Naive B cell (primary cell): ENCODE measurements around the gene ZBTB37. TPM values are rescaled to one million over a fixed set of nuclear protein-coding genes. Genes with fewer than 3 reads are reported as not detected.
"Not testable (repeated sequence)": the region's sequence is repeated elsewhere in the genome, so short reads cannot be mapped to it uniquely, and the experiment has no call there.

Source experiments
- ATAC-seq, 2 donors: fragments of 150-1000 bp; cut with Tn5 transposase; 2 replicates each; pipeline ENCODE4 v1.10.0; 2021; ENCODE audit warnings: low read depth in 2 of 2, mild to moderate bottlenecking in 2 of 2, moderate library complexity in 2 of 2
- DNase-seq: peaks from one replicate; pipeline ENCODE4 v3.0.0; 2022
- H3K27ac Mint-ChIP-seq, 6 donors: one replicate each; pipeline ENCODE4 v1.8.0; 2020 to 2022; ENCODE audit warnings: mild to moderate bottlenecking in 6 of 6, mixed read lengths in 6 of 6, moderate library complexity in 5 of 6, inconsistent platforms in 2 of 6
- H3K27me3 Mint-ChIP-seq, 3 donors: one replicate each; pipeline ENCODE4 v1.8.0; 2021 to 2022; ENCODE audit warnings: mixed read lengths in 3 of 3, mild to moderate bottlenecking in 1 of 3
- H3K36me3 Mint-ChIP-seq, 2 donors: one replicate each; pipeline ENCODE4 v1.8.0; 2020 to 2022; ENCODE audit warnings: mixed read lengths in 2 of 2, inconsistent platforms in 1 of 2, mild to moderate bottlenecking in 1 of 2
- H3K4me1 Mint-ChIP-seq, 3 donors: one replicate each; pipeline ENCODE4 v1.8.0; 2020 to 2022; ENCODE audit warnings: mixed read lengths in 3 of 3, inconsistent platforms in 1 of 3, mild to moderate bottlenecking in 1 of 3, moderate library complexity in 1 of 3
- H3K4me3 Mint-ChIP-seq, 8 donors: one replicate each; pipeline ENCODE4 v1.8.0; 2020 to 2022; ENCODE audit warnings: mild to moderate bottlenecking in 8 of 8, mixed read lengths in 8 of 8, moderate library complexity in 8 of 8, inconsistent platforms in 2 of 8
- H3K9me3 Mint-ChIP-seq, 7 donors: one replicate each; pipeline ENCODE4 v1.8.0; 2020 to 2022; ENCODE audit warnings: mixed read lengths in 7 of 7, mild to moderate bottlenecking in 5 of 7, inconsistent platforms in 2 of 7, moderate library complexity in 1 of 7
- polyA plus RNA-seq, 6 donors: library from polyadenylated mRNA; unstranded; fragments of 300-500 nt; fragmentation: Illumina TruSeq; gene quantifications; one replicate each; pipeline ENCODE4 v1.2.3, GENCODE V29; 2021; ENCODE audit warnings: low read depth in 6 of 6

ZBTB37 gene
- polyA plus RNA-seq, 6 donors from 2014 or later, result 0.05 to 6.7 (median 2.5) TPM

GRCh38 chr1:173859547-173859946 is 8.6 kb upstream of the ZBTB37 start:
- not testable (repeated sequence) for H3K4me1 Mint-ChIP-seq, DNase-seq, H3K27me3 Mint-ChIP-seq, ATAC-seq, H3K4me3 Mint-ChIP-seq, H3K9me3 Mint-ChIP-seq
- H3K27ac Mint-ChIP-seq, result peak overlapping the region in 1 of 6 donors; percentile 41
- H3K36me3 Mint-ChIP-seq, result peaks cover 19 to 20% of the 10 kb centered on the region in 2 donors

- H3K36me3 Mint-ChIP-seq, result peaks cover 19% of the 10 kb centered on the region in 2 donors
- no peak overlapping the region for H3K4me3 Mint-ChIP-seq
- H3K4me1 Mint-ChIP-seq, result peaks cover 6 to 9% (median 7%) of the 10 kb centered on the region in 3 donors
Observed at GRCh38 chr1:173860065-173860464, 8.1 kb upstream of the ZBTB37 start.

GRCh38 chr1:173861731-173862145 is 6.4 kb upstream of the ZBTB37 start:
- H3K27ac Mint-ChIP-seq, result no peak overlapping the region
- peaks cover 0 to 3% (median 0%) of the 10 kb centered on the region in 7 donors for H3K9me3 Mint-ChIP-seq
- ATAC-seq (no peak), DNase-seq (no peak)
- H3K4me1 Mint-ChIP-seq, result peaks cover 18 to 24% (median 21%) of the 10 kb centered on the region in 3 donors
- H3K27me3 Mint-ChIP-seq, result no peaks in the 10 kb centered on the region
- H3K4me3 Mint-ChIP-seq, result no peak overlapping the region
- H3K36me3 Mint-ChIP-seq, result peaks cover 16 to 19% of the 10 kb centered on the region in 2 donors

More at GRCh38 chr1:173860065-173860464, 8.1 kb upstream of the ZBTB37 start:
- peaks cover 0 to 3% (median 0%) of the 10 kb centered on the region in 7 donors for H3K9me3 Mint-ChIP-seq
- H3K27ac Mint-ChIP-seq, result peak overlapping the region in 2 of 6 donors; percentile 2 to 41
- DNase-seq (no peak), ATAC-seq (no peak)
- H3K27me3 Mint-ChIP-seq, result no peaks in the 10 kb centered on the region

GRCh38 chr1:173862146-173862768 is 5.9 kb upstream of the ZBTB37 start:
- not testable (repeated sequence) for H3K9me3 Mint-ChIP-seq, DNase-seq, H3K27me3 Mint-ChIP-seq, ATAC-seq, H3K4me3 Mint-ChIP-seq
- H3K36me3 Mint-ChIP-seq, result peaks cover 16 to 22% of the 10 kb centered on the region in 2 donors
- peak overlapping the region in 1 of 6 donors; percentile 39 for H3K27ac Mint-ChIP-seq
- H3K4me1 Mint-ChIP-seq, result peaks cover 21 to 29% (median 27%) of the 10 kb centered on the region in 3 donors

- DNase-seq (no peak), ATAC-seq (no peak)
- Mint-ChIP-seq H3K27me3 (no peaks in the 10 kb centered on the region), H3K4me1 (peaks cover 23 to 33% (median 31%) of the 10 kb centered on the region in 3 donors), H3K4me3 (no peak overlapping the region), H3K9me3 (peaks cover 0 to 3% (median 0%) of the 10 kb centered on the region in 7 donors), H3K36me3 (peaks cover 16 to 22% of the 10 kb centered on the region in 2 donors), H3K27ac (peak overlapping the region in 2 of 6 donors; percentile 29 to 39)
Observed at GRCh38 chr1:173862769-173863223, 5.4 kb upstream of the ZBTB37 start.

GRCh38 chr1:173863224-173864161 is 4.7 kb upstream of the ZBTB37 start:
- H3K4me1 Mint-ChIP-seq, result peaks cover 26 to 36% (median 31%) of the 10 kb centered on the region in 3 donors
- peaks cover 0 to 4% (median 0%) of the 10 kb centered on the region in 7 donors for H3K9me3 Mint-ChIP-seq
- H3K36me3 Mint-ChIP-seq, result peaks cover 16 to 22% of the 10 kb centered on the region in 2 donors
- no peaks in the 10 kb centered on the region for H3K27me3 Mint-ChIP-seq
- ATAC-seq (no peak), DNase-seq (no peak)
- peak overlapping the region in 3 of 6 donors; percentile 3 to 67 (median 31) for H3K27ac Mint-ChIP-seq
- H3K4me3 Mint-ChIP-seq, result peak overlapping the region in 1 of 8 donors; percentile 68

GRCh38 chr1:173864179-173864867 is 3.9 kb upstream of the ZBTB37 start:
- Mint-ChIP-seq H3K9me3 (peaks cover 0 to 4% (median 0%) of the 10 kb centered on the region in 7 donors), H3K36me3 (peaks cover 16 to 22% of the 10 kb centered on the region in 2 donors), H3K27me3 (no peaks in the 10 kb centered on the region), H3K27ac (peak overlapping the region in 2 of 6 donors; percentile 55 to 94), H3K4me3 (peak overlapping the region in 1 of 8 donors; percentile 68), H3K4me1 (peaks cover 32 to 43% (median 39%) of the 10 kb centered on the region in 3 donors)
- no peak for DNase-seq
- no peak for ATAC-seq

GRCh38 chr1:173865468-173866164 is 2.6 kb upstream of the ZBTB37 start:
- Mint-ChIP-seq H3K4me1 (peaks cover 33 to 51% (median 48%) of the 10 kb centered on the region in 3 donors), H3K36me3 (peaks cover 16 to 22% of the 10 kb centered on the region in 2 donors), H3K9me3 (peaks cover 0 to 4% (median 0%) of the 10 kb centered on the region in 7 donors), H3K27ac (peak overlapping the region in 3 of 6 donors; percentile 69 to 99 (median 94)), H3K4me3 (peak overlapping the region in 7 of 8 donors; percentile 22 to 99 (median 93)), H3K27me3 (no peaks in the 10 kb centered on the region)
- DNase-seq, result no peak
- ATAC-seq, result no peak

- H3K27ac Mint-ChIP-seq, result peak overlapping the region in 5 of 6 donors; percentile 94 to 100 (median 99)
- peak overlapping the region; percentile 84 to 99 (median 96) for H3K4me3 Mint-ChIP-seq
- peaks cover 0 to 4% (median 0%) of the 10 kb centered on the region in 7 donors for H3K9me3 Mint-ChIP-seq
- peaks cover 39 to 61% (median 55%) of the 10 kb centered on the region in 3 donors for H3K4me1 Mint-ChIP-seq
- H3K36me3 Mint-ChIP-seq, result peaks cover 16 to 22% of the 10 kb centered on the region in 2 donors
- no peaks in the 10 kb centered on the region for H3K27me3 Mint-ChIP-seq
- DNase-seq (no peak), ATAC-seq (no peak)
Observed at GRCh38 chr1:173866413-173867115, 1.6 kb upstream of the ZBTB37 start.

- Mint-ChIP-seq H3K4me3 (peak overlapping the region; percentile 84 to 99 (median 96)), H3K36me3 (peaks cover 16 to 22% of the 10 kb centered on the region in 2 donors), H3K27ac (peak overlapping the region; percentile 94 to 100 (median 99)), H3K27me3 (no peaks in the 10 kb centered on the region), H3K4me1 (peaks cover 41 to 63% (median 58%) of the 10 kb centered on the region in 3 donors), H3K9me3 (peaks cover 0 to 4% (median 0%) of the 10 kb centered on the region in 7 donors)
- no peak for ATAC-seq
- DNase-seq, result no peak
Observed at GRCh38 chr1:173867141-173867752, 933 bp upstream of the ZBTB37 start.

- DNase-seq (peak; percentile 97), ATAC-seq (peak; percentile 73 to 79)
- peak within 1 kb of the TSS; percentile 84 to 99 (median 96) for H3K4me3 Mint-ChIP-seq
- no peaks in the 10 kb centered on the region for H3K27me3 Mint-ChIP-seq
- peaks cover 0 to 4% (median 0%) of the 10 kb centered on the region in 7 donors for H3K9me3 Mint-ChIP-seq
- H3K27ac Mint-ChIP-seq, result peak within 1 kb of the TSS; percentile 94 to 100 (median 99)
- peaks cover 16 to 22% of the 10 kb centered on the region in 2 donors for H3K36me3 Mint-ChIP-seq
- H3K4me1 Mint-ChIP-seq, result peaks cover 44 to 66% (median 62%) of the 10 kb centered on the region in 3 donors
Observed at GRCh38 chr1:173867753-173868265, 371 bp upstream of the ZBTB37 start, which contains the start of gene GAS5. Gene GAS5, minus strand, starts transcription at chr1:173867989.
